GM12801 (cell line): Measurements from ENCODE around the gene CCNL2.

ENCODE experiments used
- TF ChIP-seq, protein P1 (sequence below): IDR thresholded peaks from one replicate; pipeline ENCODE4 v1.5.1; 2011; ENCODE audit warnings: control low read depth; ENCODE audit not compliant: insufficient read length; ENCODE audit errors: extremely low read depth

The CCNL2 gene

DNA sequence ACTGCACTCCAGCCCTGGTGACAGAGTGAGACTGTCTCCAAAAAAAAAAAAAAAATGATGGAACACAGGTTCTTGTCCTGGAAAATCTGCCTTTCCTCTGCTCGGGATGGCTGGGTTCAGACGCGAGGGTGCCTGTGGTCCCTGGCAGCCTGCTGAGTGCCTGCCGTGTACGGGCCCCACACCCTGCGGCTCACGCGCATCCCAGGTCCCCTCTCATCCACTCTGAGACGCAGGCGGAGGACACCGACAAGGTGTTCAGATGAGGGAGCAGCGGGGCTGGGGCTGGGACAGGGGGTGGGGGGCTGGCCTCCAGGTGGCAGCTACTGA lies 26.3 kb upstream of the CCNL2 start:
- TF ChIP-seq, protein P1, sequence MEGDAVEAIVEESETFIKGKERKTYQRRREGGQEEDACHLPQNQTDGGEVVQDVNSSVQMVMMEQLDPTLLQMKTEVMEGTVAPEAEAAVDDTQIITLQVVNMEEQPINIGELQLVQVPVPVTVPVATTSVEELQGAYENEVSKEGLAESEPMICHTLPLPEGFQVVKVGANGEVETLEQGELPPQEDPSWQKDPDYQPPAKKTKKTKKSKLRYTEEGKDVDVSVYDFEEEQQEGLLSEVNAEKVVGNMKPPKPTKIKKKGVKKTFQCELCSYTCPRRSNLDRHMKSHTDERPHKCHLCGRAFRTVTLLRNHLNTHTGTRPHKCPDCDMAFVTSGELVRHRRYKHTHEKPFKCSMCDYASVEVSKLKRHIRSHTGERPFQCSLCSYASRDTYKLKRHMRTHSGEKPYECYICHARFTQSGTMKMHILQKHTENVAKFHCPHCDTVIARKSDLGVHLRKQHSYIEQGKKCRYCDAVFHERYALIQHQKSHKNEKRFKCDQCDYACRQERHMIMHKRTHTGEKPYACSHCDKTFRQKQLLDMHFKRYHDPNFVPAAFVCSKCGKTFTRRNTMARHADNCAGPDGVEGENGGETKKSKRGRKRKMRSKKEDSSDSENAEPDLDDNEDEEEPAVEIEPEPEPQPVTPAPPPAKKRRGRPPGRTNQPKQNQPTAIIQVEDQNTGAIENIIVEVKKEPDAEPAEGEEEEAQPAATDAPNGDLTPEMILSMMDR = no peak

DNA sequence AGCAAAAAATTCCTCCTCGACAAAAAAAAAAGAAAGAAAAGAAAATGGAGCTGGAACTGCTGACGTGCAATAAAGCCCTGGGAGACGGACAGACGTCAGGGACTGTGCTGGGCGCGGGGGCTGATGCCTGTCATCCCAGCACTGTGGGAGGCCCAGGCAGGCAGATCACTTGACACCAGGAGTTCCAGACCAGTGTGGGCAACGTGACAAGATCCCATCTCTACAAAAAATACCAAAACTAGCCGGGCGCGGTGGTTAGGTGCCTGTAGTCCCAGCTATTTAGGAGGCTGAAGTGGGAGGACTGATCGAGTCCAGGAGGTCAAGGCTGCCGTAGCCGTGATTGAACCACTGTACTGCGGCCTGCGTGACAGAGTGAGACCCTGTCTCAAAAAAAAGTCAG lies 25.6 kb upstream of the CCNL2 start:
- TF ChIP-seq, protein P1 = no peak

DNA sequence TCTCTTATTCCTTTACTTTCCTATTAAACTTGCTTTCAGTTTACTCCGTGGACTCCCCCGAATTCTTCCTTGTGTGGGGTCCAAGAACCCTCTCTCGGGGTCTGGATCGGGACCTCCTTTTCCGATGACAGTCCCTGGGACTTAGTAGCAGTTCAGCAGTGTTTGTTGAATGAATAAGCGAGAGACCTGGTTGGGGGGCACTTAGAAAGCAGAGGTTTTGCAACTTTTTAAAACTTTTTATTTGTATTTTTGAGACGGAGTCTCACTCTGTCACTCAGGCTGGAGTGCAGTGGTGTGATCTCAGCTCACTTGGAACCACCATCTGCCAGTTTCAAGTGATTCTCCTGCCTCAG lies 24.1 kb upstream of the CCNL2 start:
- TF ChIP-seq, protein P1 = no peak

DNA sequence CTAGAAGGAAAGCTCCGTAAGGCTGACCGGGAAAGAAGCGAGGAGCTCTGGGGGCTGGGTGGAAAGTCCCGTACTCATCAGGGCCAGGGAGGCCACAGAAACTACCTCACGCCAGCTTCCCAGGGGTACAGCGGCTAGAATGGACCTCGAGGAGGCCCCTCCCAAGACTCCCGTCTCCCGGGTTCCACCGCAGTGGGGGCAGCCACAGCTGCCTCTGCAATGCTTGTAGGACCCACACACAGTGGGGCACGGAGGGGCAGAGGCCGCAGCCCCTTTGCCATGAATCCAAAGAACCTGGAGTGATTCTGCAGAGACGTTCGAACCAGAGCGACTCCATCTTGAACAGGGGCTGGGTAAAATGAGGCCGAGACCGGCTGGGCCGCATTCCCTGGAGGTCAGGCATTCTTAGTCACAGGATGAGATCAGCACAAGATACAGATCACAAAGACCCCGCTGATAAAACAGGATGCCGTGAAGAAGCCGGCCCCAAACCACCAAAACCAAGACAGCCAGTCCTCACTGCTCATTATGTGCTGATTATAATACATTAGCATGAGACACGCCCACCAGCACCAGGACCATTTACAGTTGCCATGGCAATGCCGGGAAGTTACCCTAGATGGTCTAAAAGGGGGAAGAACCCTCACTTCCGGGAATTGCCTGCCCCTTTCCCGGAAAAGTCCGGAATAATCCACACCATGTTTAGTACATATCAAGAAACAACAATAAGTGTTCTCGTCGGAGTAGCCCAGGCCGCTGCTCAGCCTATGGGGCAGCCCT lies 23.5 kb upstream of the CCNL2 start:
- TF ChIP-seq, protein P1 = no peak

DNA sequence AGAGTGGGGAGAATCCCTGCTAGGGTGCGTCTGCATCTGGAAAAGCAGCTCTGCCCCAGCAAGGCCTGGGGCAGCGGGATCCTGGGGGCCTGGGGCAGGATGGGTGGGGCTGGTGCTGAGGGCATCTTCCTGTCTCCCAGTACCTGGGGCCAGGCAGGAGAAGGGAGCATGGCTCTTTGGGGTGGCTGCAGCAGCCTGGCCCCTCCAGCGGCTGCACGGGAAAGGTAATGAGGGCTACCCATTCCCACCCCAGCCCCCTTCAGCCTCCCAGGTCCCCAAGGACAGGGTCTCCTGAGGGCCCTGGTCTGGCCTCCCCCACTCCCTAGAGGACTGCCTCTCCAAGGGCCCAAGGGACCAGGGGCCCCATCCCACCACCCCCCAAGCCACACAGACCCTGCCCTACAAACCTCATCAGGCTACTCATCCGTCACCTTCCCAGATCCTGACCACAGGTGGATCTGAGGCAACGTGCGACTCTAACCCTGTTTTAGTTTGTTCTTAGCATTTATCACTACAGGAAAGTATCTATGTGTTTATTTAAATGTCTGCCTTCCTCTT lies 22.9 kb upstream of the CCNL2 start:
- TF ChIP-seq, protein P1 = no peak

DNA sequence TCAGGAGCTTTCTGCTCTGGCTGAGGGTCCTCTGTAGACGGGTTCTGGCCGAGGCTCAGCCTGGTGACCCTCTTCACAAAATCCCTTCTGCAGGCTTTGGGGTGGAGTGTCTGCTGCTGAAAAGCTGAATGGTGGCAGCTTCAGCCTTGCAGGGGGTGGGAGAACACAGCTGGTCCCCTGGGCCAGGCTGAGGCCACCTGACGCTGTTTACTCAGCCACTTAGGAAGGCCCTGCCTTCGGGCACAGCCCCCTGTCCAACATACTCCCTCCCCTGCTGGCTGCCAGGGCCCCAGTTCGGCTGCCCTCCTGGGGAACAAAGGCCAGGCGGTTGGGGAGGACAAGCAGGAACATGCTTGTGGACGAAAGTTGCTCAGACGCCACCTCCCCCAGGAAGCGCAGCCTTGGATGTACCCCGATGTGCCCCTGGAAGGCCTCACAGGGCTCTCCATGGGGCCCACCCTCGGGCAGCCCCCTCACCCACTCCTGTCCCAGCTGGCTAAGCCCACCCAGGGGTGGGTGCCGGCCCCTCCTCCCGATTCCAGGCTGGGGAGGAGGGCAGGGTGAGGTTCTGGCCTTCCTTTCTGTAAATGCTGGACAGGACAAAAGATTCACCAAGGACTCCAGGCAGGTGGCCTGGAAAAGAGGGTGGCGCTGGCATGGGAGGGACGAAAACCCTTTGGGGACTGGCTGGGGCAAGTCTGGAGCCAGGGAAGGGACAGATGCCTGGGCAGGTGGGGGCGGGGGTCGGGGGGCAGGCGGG lies 22.2 kb upstream of the CCNL2 start, which contains the start of gene ANKRD65:
Gene ANKRD65 (minus strand): TSS at position 130 of the 760 bp plus-strand sequence. CDS start 271 bp downstream, outside the sequence.
- TF ChIP-seq, protein P1 = no peak

DNA sequence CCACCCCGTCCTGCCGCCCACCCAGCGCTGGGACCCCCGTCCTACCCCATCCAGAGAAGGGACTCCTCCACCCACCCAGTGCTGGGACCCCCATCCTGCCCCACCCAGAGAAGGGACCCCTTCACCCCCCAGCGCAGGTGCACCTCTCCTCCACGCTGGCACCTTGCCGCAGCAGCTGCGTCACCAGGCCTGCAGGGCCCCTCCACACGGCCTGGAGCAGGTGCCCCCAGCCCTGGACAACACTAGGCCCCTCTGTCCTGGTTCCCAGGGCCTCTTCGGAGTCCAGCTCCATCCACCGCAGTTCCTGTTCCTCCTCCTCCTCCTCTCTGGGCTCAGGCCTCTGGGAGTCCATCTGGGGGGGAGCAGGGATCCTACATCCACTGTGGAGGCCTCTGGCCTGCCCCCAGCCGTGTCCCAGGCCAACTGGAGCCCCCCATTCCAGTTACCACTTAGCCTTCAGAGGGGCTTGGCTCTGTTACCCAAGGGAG lies 21.6 kb upstream of the CCNL2 start:
- TF ChIP-seq, protein P1 = no peak
